Activated naive CD4-positive, alpha-beta T cell treated with anti-CD3 and anti-CD28 coated beads for 36 hours (primary cell): ENCODE measurements around the gene LRP5. TPM values are rescaled to one million over a fixed set of nuclear protein-coding genes. Genes with fewer than 3 reads are reported as not detected.

Experiments used
- CTCF ChIA-PET: fragments of 350-600 bp; sonication (Branson Sonifier 250); formaldehyde crosslinking; loops from one replicate; lab custom pipeline; 2021; ENCODE audit warnings: antibody characterized with exemption; lab: Charles Lee
- DNase-seq: peaks from one replicate; pipeline ENCODE4 v3.0.0-alpha.2; 2020
- H3K27ac Mint-ChIP-seq: one replicate; pipeline ENCODE4 v1.8.0; 2021; ENCODE audit warnings: mild to moderate bottlenecking, mixed read lengths
- H3K27me3 Mint-ChIP-seq: one replicate; pipeline ENCODE4 v1.8.0; 2021; ENCODE audit warnings: low read depth, mixed read lengths
- H3K36me3 Mint-ChIP-seq: one replicate; pipeline ENCODE4 v1.8.0; 2021; ENCODE audit warnings: low read depth, mixed read lengths
- H3K4me1 Mint-ChIP-seq: one replicate; pipeline ENCODE4 v1.8.0; 2021; ENCODE audit warnings: low read depth, mixed read lengths
- H3K4me3 Mint-ChIP-seq: one replicate; pipeline ENCODE4 v1.8.0; 2021; ENCODE audit warnings: mild to moderate bottlenecking, moderate library complexity, mixed read lengths
- H3K9me3 Mint-ChIP-seq: one replicate; pipeline ENCODE4 v1.8.0; 2021; ENCODE audit warnings: mixed read lengths
- intact Hi-C: fragments of 100-400 bp; cut with micrococcal nuclease; formaldehyde crosslinking; loops from one replicate; pipeline ENCODE4 v1.15.1; 2023
- total RNA-seq, 2 experiments: library from RNA; stranded (reverse); gene quantifications; one replicate each; pipeline ENCODE4 v1.2.3, GENCODE V29; 2021

LRP5 gene
- total RNA-seq, 2 experiments from 2014 or later = 14.3 to 17.1 TPM

DNA sequence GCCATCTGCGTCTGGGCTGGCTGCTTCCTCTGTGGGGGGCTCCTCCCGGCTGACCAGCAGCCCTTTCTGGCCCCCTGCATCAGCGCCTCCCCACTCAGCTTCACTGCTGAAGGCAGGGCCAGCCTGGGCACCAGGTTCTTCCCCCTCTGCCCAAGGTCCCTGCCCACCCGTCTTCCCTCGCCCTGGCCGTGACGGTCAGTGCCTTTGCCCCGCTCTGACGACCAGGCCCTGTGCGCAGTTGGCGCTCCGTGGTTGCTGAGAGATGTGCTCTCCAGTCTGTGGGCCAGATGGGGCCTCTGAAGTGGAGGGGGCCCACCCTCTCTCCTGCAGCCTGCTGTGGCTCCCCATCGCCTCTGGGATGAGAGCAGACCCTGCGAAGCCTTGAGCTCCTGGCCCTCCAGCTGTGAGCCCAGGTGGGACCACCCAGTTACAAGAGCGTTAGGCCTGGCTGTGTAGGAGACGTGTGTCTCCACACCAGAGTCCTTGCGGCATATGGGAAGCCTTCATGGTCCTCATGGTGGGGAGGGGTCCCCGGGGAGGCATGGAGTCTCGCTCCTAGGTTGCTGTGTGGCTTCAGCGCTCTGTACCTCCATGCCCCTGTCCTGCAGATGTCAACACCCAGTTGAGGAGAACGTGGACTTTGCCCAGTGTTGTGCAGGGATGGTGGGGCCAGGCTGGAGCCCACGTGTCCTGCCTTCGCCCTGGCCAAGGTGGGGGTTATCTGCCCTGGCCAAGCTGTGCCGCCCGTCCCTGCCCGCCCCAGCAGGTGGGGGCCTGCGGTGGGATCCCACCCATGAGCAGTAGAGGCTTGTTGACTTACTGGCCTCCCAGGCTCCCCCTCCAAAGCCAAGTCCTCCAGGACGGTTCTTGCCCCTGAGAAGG, 14.2 kb downstream of the LRP5 start:
- H3K36me3 Mint-ChIP-seq = no peaks in the 10 kb centered on the region
- no peaks in the 10 kb centered on the region for H3K27me3 Mint-ChIP-seq
- H3K4me3 Mint-ChIP-seq = no peak overlapping the region
- CTCF ChIA-PET = no interaction called here
- no peak for DNase-seq
- H3K9me3 Mint-ChIP-seq = no peaks in the 10 kb centered on the region
- intact Hi-C loops = no loop called here
- H3K27ac Mint-ChIP-seq = no peak overlapping the region
- peaks cover 44% of the 10 kb centered on the region for H3K4me1 Mint-ChIP-seq

- Mint-ChIP-seq H3K27ac (no peak overlapping the region), H3K4me1 (peaks cover 56% of the 10 kb centered on the region), H3K36me3 (no peaks in the 10 kb centered on the region), H3K9me3 (no peaks in the 10 kb centered on the region), H3K27me3 (no peaks in the 10 kb centered on the region), H3K4me3 (no peak overlapping the region)
- CTCF ChIA-PET = no interaction called here
- no peak for DNase-seq
- intact Hi-C loops = no loop called here
Measured at GRCh38 chr11:68327586-68328370, 15.4 kb downstream of the LRP5 start.

- H3K4me1 Mint-ChIP-seq = peaks cover 61% of the 10 kb centered on the region
- CTCF ChIA-PET = no interaction called here
- H3K36me3 Mint-ChIP-seq = no peaks in the 10 kb centered on the region
- no peaks in the 10 kb centered on the region for H3K27me3 Mint-ChIP-seq
- no peaks in the 10 kb centered on the region for H3K9me3 Mint-ChIP-seq
- peak; percentile 35 for DNase-seq
- intact Hi-C loops = no loop called here
- no peak overlapping the region for H3K27ac Mint-ChIP-seq
- H3K4me3 Mint-ChIP-seq = no peak overlapping the region
Measured at GRCh38 chr11:68328374-68329091, 16.1 kb downstream of the LRP5 start.

GRCh38 chr11:68329536-68329935, 17.1 kb downstream of the LRP5 start:
- Mint-ChIP-seq H3K27ac (no peak overlapping the region), H3K36me3 (no peaks in the 10 kb centered on the region), H3K4me3 (no peak overlapping the region), H3K4me1 (peaks cover 61% of the 10 kb centered on the region), H3K9me3 (no peaks in the 10 kb centered on the region), H3K27me3 (no peaks in the 10 kb centered on the region)
- intact Hi-C loops = no loop called here
- no peak for DNase-seq
- CTCF ChIA-PET = no interaction called here

DNA sequence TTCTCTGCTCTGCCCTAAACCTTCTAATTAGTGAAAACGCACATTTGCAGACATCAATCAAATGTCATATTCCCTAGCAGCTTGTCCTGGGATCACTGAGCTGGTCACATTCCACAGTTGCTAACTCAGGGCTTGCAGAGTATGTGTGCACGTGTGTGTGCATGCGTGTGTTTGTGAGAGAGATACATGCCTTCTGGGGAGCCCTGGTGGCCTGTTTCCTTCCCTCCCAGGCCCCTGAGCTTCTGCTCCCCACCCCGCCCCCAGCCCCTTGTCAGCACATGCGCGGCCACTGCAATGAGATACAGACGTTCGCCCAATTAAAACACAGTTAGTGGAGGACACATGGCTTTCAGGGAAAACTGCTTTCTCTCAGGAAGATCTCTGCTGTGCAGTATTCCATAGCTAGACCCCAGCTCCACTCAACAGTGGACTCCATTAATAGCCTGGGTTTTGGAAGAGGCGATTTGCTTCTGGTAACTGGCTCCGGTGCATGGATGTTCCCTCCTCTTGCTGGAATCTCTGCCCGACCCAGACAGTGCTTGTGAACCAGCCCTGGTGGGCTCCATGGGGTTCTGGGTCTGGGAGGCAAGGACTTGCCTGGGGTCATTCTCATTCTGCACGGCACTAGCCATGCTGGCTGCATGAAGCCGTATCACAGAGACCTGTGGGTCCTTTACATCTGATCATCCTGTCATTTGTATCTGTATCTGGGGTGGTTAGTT, 17.7 kb downstream of the LRP5 start:
- H3K27ac Mint-ChIP-seq = no peak overlapping the region
- no peaks in the 10 kb centered on the region for H3K36me3 Mint-ChIP-seq
- DNase-seq = no peak
- H3K27me3 Mint-ChIP-seq = no peaks in the 10 kb centered on the region
- no peak overlapping the region for H3K4me3 Mint-ChIP-seq
- H3K4me1 Mint-ChIP-seq = peaks cover 61% of the 10 kb centered on the region
- CTCF ChIA-PET = no interaction called here
- intact Hi-C loops = no loop called here
- H3K9me3 Mint-ChIP-seq = no peaks in the 10 kb centered on the region

GRCh38 chr11:68330700-68331337, 18.4 kb downstream of the LRP5 start:
- CTCF ChIA-PET = no interaction called here

GRCh38 chr11:68331338-68331947, 19.1 kb downstream of the LRP5 start:
- CTCF ChIA-PET = interaction anchor here (1.2 kb wide), 1 partner anchor 74 kb away, joined by 3 read pairs; no protein-coding TSS in a partner anchor
- Mint-ChIP-seq H3K4me1 (peaks cover 67% of the 10 kb centered on the region), H3K9me3 (no peaks in the 10 kb centered on the region), H3K27ac (peak overlapping the region; percentile 4), H3K27me3 (no peaks in the 10 kb centered on the region), H3K4me3 (no peak overlapping the region), H3K36me3 (no peaks in the 10 kb centered on the region)
- intact Hi-C loops = no loop called here
- DNase-seq = peak; percentile 50

More at GRCh38 chr11:68330700-68331337, 18.4 kb downstream of the LRP5 start:
- no peak overlapping the region for H3K4me3 Mint-ChIP-seq
- H3K27ac Mint-ChIP-seq = no peak overlapping the region
- peaks cover 65% of the 10 kb centered on the region for H3K4me1 Mint-ChIP-seq
- no peaks in the 10 kb centered on the region for H3K9me3 Mint-ChIP-seq
- no peaks in the 10 kb centered on the region for H3K36me3 Mint-ChIP-seq
- DNase-seq = peak; percentile 31
- H3K27me3 Mint-ChIP-seq = no peaks in the 10 kb centered on the region
- intact Hi-C loops = no loop called here

DNA sequence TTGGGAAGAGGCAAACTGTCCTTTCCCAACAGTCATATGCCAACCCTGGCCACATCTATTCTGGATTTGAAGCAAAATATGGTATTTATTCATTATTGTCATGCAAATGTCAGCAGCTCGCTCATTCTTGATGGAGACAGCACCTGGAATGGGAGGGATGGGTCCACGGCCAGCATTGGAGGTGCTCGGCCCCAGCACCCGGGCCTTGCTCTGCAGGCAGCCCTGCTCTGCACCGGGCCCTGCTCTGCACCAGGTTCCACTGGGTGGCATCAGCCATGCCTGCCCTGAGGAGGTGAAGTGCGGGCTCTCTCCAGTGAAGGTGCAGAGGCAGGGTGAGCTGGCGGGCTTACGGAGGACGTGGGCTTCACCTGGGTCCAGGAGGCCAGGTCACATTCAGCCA, 19.8 kb downstream of the LRP5 start:
- no peak overlapping the region for H3K27ac Mint-ChIP-seq
- H3K4me1 Mint-ChIP-seq = peaks cover 72% of the 10 kb centered on the region
- no peak for DNase-seq
- H3K36me3 Mint-ChIP-seq = no peaks in the 10 kb centered on the region
- no peaks in the 10 kb centered on the region for H3K27me3 Mint-ChIP-seq
- CTCF ChIA-PET = interaction anchor here (0.9 to 1.2 kb wide), 2 partner anchors 33 to 75 kb away, joined by 3 to 4 read pairs; no protein-coding TSS in a partner anchor
- H3K9me3 Mint-ChIP-seq = no peaks in the 10 kb centered on the region
- H3K4me3 Mint-ChIP-seq = no peak overlapping the region
- intact Hi-C loops = no loop called here

GRCh38 chr11:68333173-68333572, 20.8 kb downstream of the LRP5 start:
- no peak for DNase-seq
- no peak overlapping the region for H3K27ac Mint-ChIP-seq
- no peaks in the 10 kb centered on the region for H3K36me3 Mint-ChIP-seq
- CTCF ChIA-PET = interaction anchor here (0.6 kb wide), 2 partner anchors 77 to 467 kb away, joined by 3 read pairs; no protein-coding TSS in a partner anchor
- no peaks in the 10 kb centered on the region for H3K9me3 Mint-ChIP-seq
- H3K27me3 Mint-ChIP-seq = no peaks in the 10 kb centered on the region
- peaks cover 72% of the 10 kb centered on the region for H3K4me1 Mint-ChIP-seq
- intact Hi-C loops = no loop called here
- no peak overlapping the region for H3K4me3 Mint-ChIP-seq

DNA sequence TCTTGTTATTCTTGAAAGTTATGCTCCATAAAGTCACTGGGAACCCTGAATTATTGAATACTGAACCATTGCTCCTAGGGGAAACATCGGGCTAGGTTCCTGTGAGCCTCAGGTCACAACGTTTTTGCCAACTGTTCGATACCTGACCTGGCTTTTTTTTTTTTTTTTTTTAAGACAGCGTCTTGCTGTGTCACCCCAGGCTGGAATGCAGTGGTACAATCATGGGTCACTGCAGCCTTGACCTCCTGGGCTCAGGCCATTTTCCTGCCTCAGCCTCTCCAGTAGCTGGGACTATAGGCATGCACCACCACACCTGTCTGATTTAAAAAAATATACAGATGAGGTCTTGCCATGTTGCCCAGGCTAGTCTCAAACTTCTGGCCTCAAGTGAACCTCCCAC, 22.5 kb downstream of the LRP5 start:
- no peaks in the 10 kb centered on the region for H3K9me3 Mint-ChIP-seq
- peaks cover 59% of the 10 kb centered on the region for H3K4me1 Mint-ChIP-seq
- intact Hi-C loops = no loop called here
- DNase-seq = no peak
- H3K27ac Mint-ChIP-seq = no peak overlapping the region
- no peaks in the 10 kb centered on the region for H3K36me3 Mint-ChIP-seq
- no peak overlapping the region for H3K4me3 Mint-ChIP-seq
- CTCF ChIA-PET = interaction anchor here (0.6 kb wide), 1 partner anchor 126 kb away, joined by 3 read pairs; no protein-coding TSS in a partner anchor
- no peaks in the 10 kb centered on the region for H3K27me3 Mint-ChIP-seq

- no peaks in the 10 kb centered on the region for H3K36me3 Mint-ChIP-seq
- no peaks in the 10 kb centered on the region for H3K27me3 Mint-ChIP-seq
- no peak overlapping the region for H3K27ac Mint-ChIP-seq
- DNase-seq = no peak
- no peaks in the 10 kb centered on the region for H3K9me3 Mint-ChIP-seq
- intact Hi-C loops = no loop called here
- CTCF ChIA-PET = interaction anchor here (0.6 kb wide), 1 partner anchor 127 kb away, joined by 3 read pairs; no protein-coding TSS in a partner anchor
- H3K4me1 Mint-ChIP-seq = peaks cover 56% of the 10 kb centered on the region
- no peak overlapping the region for H3K4me3 Mint-ChIP-seq
Measured at GRCh38 chr11:68335683-68336082, 23.3 kb downstream of the LRP5 start.
